ENCODE results near the gene TPD52L1. TPM values are rescaled to one million over a fixed set of nuclear protein-coding genes. Genes with fewer than 3 reads are reported as not detected.

TPD52L1 gene
- total and polyA plus RNA-seq, 2 donors: 6.3 to 16.9 TPM

GRCh38 chr6:125114248-125114858 lies 39.2 kb upstream of the TPD52L1 start:
- DNase-seq (ENCODE audit: low read depth in 6 of 9, low spot score in 9 of 9): peak in 4 of 9 donors; percentile 15 to 57 (median 33)
- Histone ChIP-seq H3K4me1 (ENCODE audit: control insufficient read depth in 2 of 2, insufficient read depth in 2 of 2, low read length in 2 of 2) (no peaks in the 10 kb centered on the region), H3K9me3 (ENCODE audit: control insufficient read depth in 2 of 2, insufficient read depth in 1 of 2, low read length in 1 of 2) (peaks cover 3% of the 10 kb centered on the region in 2 donors), H3K36me3 (ENCODE audit: control insufficient read depth in 2 of 2, insufficient read depth in 2 of 2, low read length in 1 of 2) (no peaks in the 10 kb centered on the region), H3K27ac (ENCODE audit: low read depth in 1 of 2, low read length in 1 of 2) (no peak overlapping the region), H3K4me3 (ENCODE audit: low read length in 2 of 2) (no peak overlapping the region), H3K27me3 (ENCODE audit: control insufficient read depth in 2 of 2, insufficient read depth in 1 of 2, low read length in 1 of 2) (no peaks in the 10 kb centered on the region)
- 0% methylated on average over 1 of the region's 1 CpG for WGBS

- H3K4me1 ChIP-seq (ENCODE audit: control insufficient read depth in 2 of 2, insufficient read depth in 2 of 2, low read length in 2 of 2): no peaks in the 10 kb centered on the region
- WGBS: 95% methylated on average over 1 of the region's 1 CpG
- no peaks in the 10 kb centered on the region for H3K27me3 ChIP-seq (ENCODE audit: control insufficient read depth in 2 of 2, insufficient read depth in 1 of 2, low read length in 1 of 2)
- no peak overlapping the region for H3K27ac ChIP-seq (ENCODE audit: low read depth in 1 of 2, low read length in 1 of 2)
- no peak for DNase-seq (ENCODE audit: low read depth in 6 of 9, low spot score in 9 of 9)
- H3K36me3 ChIP-seq (ENCODE audit: control insufficient read depth in 2 of 2, insufficient read depth in 2 of 2, low read length in 1 of 2): no peaks in the 10 kb centered on the region
- peaks cover 2 to 3% of the 10 kb centered on the region in 2 donors for H3K9me3 ChIP-seq (ENCODE audit: control insufficient read depth in 2 of 2, insufficient read depth in 1 of 2, low read length in 1 of 2)
- no peak overlapping the region for H3K4me3 ChIP-seq (ENCODE audit: low read length in 2 of 2)
These were observed 37.4 kb upstream of the TPD52L1 start for GRCh38 chr6:125116170-125116569.

GRCh38 chr6:125116710-125117109 lies 36.9 kb upstream of the TPD52L1 start:
- 91% methylated on average over 4 of the region's 4 CpGs for WGBS
- no peaks in the 10 kb centered on the region for H3K36me3 ChIP-seq (ENCODE audit: control insufficient read depth in 2 of 2, insufficient read depth in 2 of 2, low read length in 1 of 2)
- H3K4me3 ChIP-seq (ENCODE audit: low read length in 2 of 2): no peak overlapping the region
- no peak overlapping the region for H3K27ac ChIP-seq (ENCODE audit: low read depth in 1 of 2, low read length in 1 of 2)
- H3K4me1 ChIP-seq (ENCODE audit: control insufficient read depth in 2 of 2, insufficient read depth in 2 of 2, low read length in 2 of 2): no peaks in the 10 kb centered on the region
- H3K27me3 ChIP-seq (ENCODE audit: control insufficient read depth in 2 of 2, insufficient read depth in 1 of 2, low read length in 1 of 2): no peaks in the 10 kb centered on the region
- DNase-seq (ENCODE audit: low read depth in 6 of 9, low spot score in 9 of 9): no peak
- H3K9me3 ChIP-seq (ENCODE audit: control insufficient read depth in 2 of 2, insufficient read depth in 1 of 2, low read length in 1 of 2): peaks cover 2 to 3% of the 10 kb centered on the region in 2 donors

GRCh38 chr6:125117818-125118217 lies 35.8 kb upstream of the TPD52L1 start:
- no peak overlapping the region for H3K27ac ChIP-seq (ENCODE audit: low read depth in 1 of 2, low read length in 1 of 2)

GRCh38 chr6:125120054-125120590 lies 33.5 kb upstream of the TPD52L1 start:
- H3K9me3 ChIP-seq (ENCODE audit: control insufficient read depth in 2 of 2, insufficient read depth in 1 of 2, low read length in 1 of 2): no peaks in the 10 kb centered on the region
- H3K27ac ChIP-seq (ENCODE audit: low read depth in 1 of 2, low read length in 1 of 2): no peak overlapping the region
- no peaks in the 10 kb centered on the region for H3K4me1 ChIP-seq (ENCODE audit: control insufficient read depth in 2 of 2, insufficient read depth in 2 of 2, low read length in 2 of 2)
- WGBS: 90% methylated on average over 3 of the region's 3 CpGs
- no peak overlapping the region for H3K4me3 ChIP-seq (ENCODE audit: low read length in 2 of 2)
- H3K27me3 ChIP-seq (ENCODE audit: control insufficient read depth in 2 of 2, insufficient read depth in 1 of 2, low read length in 1 of 2): no peaks in the 10 kb centered on the region
- no peak for DNase-seq (ENCODE audit: low read depth in 6 of 9, low spot score in 9 of 9)
- no peaks in the 10 kb centered on the region for H3K36me3 ChIP-seq (ENCODE audit: control insufficient read depth in 2 of 2, insufficient read depth in 2 of 2, low read length in 1 of 2)

More at GRCh38 chr6:125117818-125118217, 35.8 kb upstream of the TPD52L1 start:
- no peak overlapping the region for H3K4me3 ChIP-seq (ENCODE audit: low read length in 2 of 2)
- WGBS: 93% methylated on average over 3 of the region's 3 CpGs
- no peaks in the 10 kb centered on the region for H3K36me3 ChIP-seq (ENCODE audit: control insufficient read depth in 2 of 2, insufficient read depth in 2 of 2, low read length in 1 of 2)
- no peak for DNase-seq (ENCODE audit: low read depth in 6 of 9, low spot score in 9 of 9)
- peaks cover 0 to 2% of the 10 kb centered on the region in 2 donors for H3K9me3 ChIP-seq (ENCODE audit: control insufficient read depth in 2 of 2, insufficient read depth in 1 of 2, low read length in 1 of 2)
- H3K4me1 ChIP-seq (ENCODE audit: control insufficient read depth in 2 of 2, insufficient read depth in 2 of 2, low read length in 2 of 2): no peaks in the 10 kb centered on the region
- H3K27me3 ChIP-seq (ENCODE audit: control insufficient read depth in 2 of 2, insufficient read depth in 1 of 2, low read length in 1 of 2): no peaks in the 10 kb centered on the region

GRCh38 chr6:125121894-125122293 lies 31.7 kb upstream of the TPD52L1 start:
- DNase-seq (ENCODE audit: low read depth in 6 of 9, low spot score in 9 of 9): no peak
- Histone ChIP-seq H3K27ac (ENCODE audit: low read depth in 1 of 2, low read length in 1 of 2) (no peak overlapping the region), H3K4me1 (ENCODE audit: control insufficient read depth in 2 of 2, insufficient read depth in 2 of 2, low read length in 2 of 2) (no peaks in the 10 kb centered on the region), H3K36me3 (ENCODE audit: control insufficient read depth in 2 of 2, insufficient read depth in 2 of 2, low read length in 1 of 2) (no peaks in the 10 kb centered on the region), H3K27me3 (ENCODE audit: control insufficient read depth in 2 of 2, insufficient read depth in 1 of 2, low read length in 1 of 2) (no peaks in the 10 kb centered on the region), H3K4me3 (ENCODE audit: low read length in 2 of 2) (no peak overlapping the region), H3K9me3 (ENCODE audit: control insufficient read depth in 2 of 2, insufficient read depth in 1 of 2, low read length in 1 of 2) (peaks cover 1 to 4% of the 10 kb centered on the region in 2 donors)
- WGBS: 74% methylated on average over 1 of the region's 1 CpG

- Histone ChIP-seq H3K36me3 (ENCODE audit: control insufficient read depth in 2 of 2, insufficient read depth in 2 of 2, low read length in 1 of 2) (no peaks in the 10 kb centered on the region), H3K4me1 (ENCODE audit: control insufficient read depth in 2 of 2, insufficient read depth in 2 of 2, low read length in 2 of 2) (no peaks in the 10 kb centered on the region), H3K4me3 (ENCODE audit: low read length in 2 of 2) (no peak overlapping the region), H3K9me3 (ENCODE audit: control insufficient read depth in 2 of 2, insufficient read depth in 1 of 2, low read length in 1 of 2) (peaks cover 1 to 4% of the 10 kb centered on the region in 2 donors), H3K27ac (ENCODE audit: low read depth in 1 of 2, low read length in 1 of 2) (no peak overlapping the region), H3K27me3 (ENCODE audit: control insufficient read depth in 2 of 2, insufficient read depth in 1 of 2, low read length in 1 of 2) (no peaks in the 10 kb centered on the region)
- no peak for DNase-seq (ENCODE audit: low read depth in 6 of 9, low spot score in 9 of 9)
- WGBS: 96% methylated on average over 3 of the region's 3 CpGs
These were observed 30.5 kb upstream of the TPD52L1 start for GRCh38 chr6:125123051-125123450.

GRCh38 chr6:125123468-125124048 lies 30.0 kb upstream of the TPD52L1 start:
- Histone ChIP-seq H3K4me3 (ENCODE audit: low read length in 2 of 2) (no peak overlapping the region), H3K9me3 (ENCODE audit: control insufficient read depth in 2 of 2, insufficient read depth in 1 of 2, low read length in 1 of 2) (peaks cover 1 to 4% of the 10 kb centered on the region in 2 donors), H3K27me3 (ENCODE audit: control insufficient read depth in 2 of 2, insufficient read depth in 1 of 2, low read length in 1 of 2) (no peaks in the 10 kb centered on the region), H3K27ac (ENCODE audit: low read depth in 1 of 2, low read length in 1 of 2) (no peak overlapping the region), H3K36me3 (ENCODE audit: control insufficient read depth in 2 of 2, insufficient read depth in 2 of 2, low read length in 1 of 2) (no peaks in the 10 kb centered on the region), H3K4me1 (ENCODE audit: control insufficient read depth in 2 of 2, insufficient read depth in 2 of 2, low read length in 2 of 2) (no peaks in the 10 kb centered on the region)
- 92% methylated on average over 8 of the region's 8 CpGs for WGBS
- DNase-seq (ENCODE audit: low read depth in 6 of 9, low spot score in 9 of 9): no peak

GRCh38 chr6:125124049-125124669 lies 29.4 kb upstream of the TPD52L1 start:
- H3K27ac ChIP-seq (ENCODE audit: low read depth in 1 of 2, low read length in 1 of 2): no peak overlapping the region
- DNase-seq (ENCODE audit: low read depth in 6 of 9, low spot score in 9 of 9): no peak
- H3K9me3 ChIP-seq (ENCODE audit: control insufficient read depth in 2 of 2, insufficient read depth in 1 of 2, low read length in 1 of 2): peaks cover 1 to 4% of the 10 kb centered on the region in 2 donors

More at GRCh38 chr6:125124049-125124669, 29.4 kb upstream of the TPD52L1 start:
- 87% methylated on average over 6 of the region's 6 CpGs for WGBS
- no peak overlapping the region for H3K4me3 ChIP-seq (ENCODE audit: low read length in 2 of 2)
- no peaks in the 10 kb centered on the region for H3K4me1 ChIP-seq (ENCODE audit: control insufficient read depth in 2 of 2, insufficient read depth in 2 of 2, low read length in 2 of 2)
- no peaks in the 10 kb centered on the region for H3K27me3 ChIP-seq (ENCODE audit: control insufficient read depth in 2 of 2, insufficient read depth in 1 of 2, low read length in 1 of 2)
- H3K36me3 ChIP-seq (ENCODE audit: control insufficient read depth in 2 of 2, insufficient read depth in 2 of 2, low read length in 1 of 2): no peaks in the 10 kb centered on the region
